NCI-H345 (cell line): Measurements from ENCODE around the gene NHLRC4.

Experiments used
- DNase-seq: peaks from one replicate; lab custom pipeline; 2025; lab: John Stamatoyannopoulos, UW

NHLRC4 gene

GRCh38 chr16:553601-554296 lies 13.1 kb upstream of the NHLRC4 start:
- DNase-seq = no peak

GRCh38 chr16:554297-554621 lies 12.5 kb upstream of the NHLRC4 start:
- DNase-seq = no peak

GRCh38 chr16:554640-555365 lies 12.0 kb upstream of the NHLRC4 start:
- no peak for DNase-seq

- no peak for DNase-seq
These were observed 11.0 kb upstream of the NHLRC4 start for GRCh38 chr16:555528-556473.

GRCh38 chr16:556474-557173 lies 10.2 kb upstream of the NHLRC4 start:
- DNase-seq = no peak

- no peak for DNase-seq
These were observed 9.1 kb upstream of the NHLRC4 start for GRCh38 chr16:557463-558297.

GRCh38 chr16:558298-559020 lies 8.3 kb upstream of the NHLRC4 start:
- no peak for DNase-seq

- DNase-seq = no peak
These were observed 7.8 kb upstream of the NHLRC4 start for GRCh38 chr16:559021-559380.

- no peak for DNase-seq
These were observed 7.2 kb upstream of the NHLRC4 start for GRCh38 chr16:559411-560203.

GRCh38 chr16:560204-560700 lies 6.6 kb upstream of the NHLRC4 start, which contains the start of gene PRR35:
Gene PRR35, plus strand, starts transcription at chr16:560394. Its CDS starts 2,901 bp downstream, at chr16:563295.
- DNase-seq = no peak

- no peak for DNase-seq
These were observed 5.9 kb upstream of the NHLRC4 start for GRCh38 chr16:560701-561412.

- no peak for DNase-seq
These were observed 5.4 kb upstream of the NHLRC4 start for GRCh38 chr16:561413-561794.

GRCh38 chr16:561957-562938 lies 4.6 kb upstream of the NHLRC4 start:
- DNase-seq = no peak

GRCh38 chr16:563072-563644 lies 3.6 kb upstream of the NHLRC4 start:
- no peak for DNase-seq

GRCh38 chr16:564690-565418 lies 2.0 kb upstream of the NHLRC4 start:
- no peak for DNase-seq
